ENCODE measurements around the gene RLN3. TPM values are rescaled to one million over a fixed set of nuclear protein-coding genes. Genes with fewer than 3 reads are reported as not detected.

Gene RLN3
- total and polyA plus RNA-seq, 2 experiments from 2014 or later = not detected

- no peaks in the 10 kb centered on the region for H3K27me3 ChIP-seq (replicated peaks; ENCODE audit: insufficient read depth)
- no peak overlapping the region for H3K4me2 ChIP-seq (ENCODE audit: unreplicated experiment)
- H4K20me1 ChIP-seq (ENCODE audit: insufficient read depth) = no peaks in the 10 kb centered on the region
- in situ Hi-C loops (cut with MboI) = no loop called here
- H3F3A ChIP-seq (ENCODE audit: insufficient read depth) = no peaks in the 10 kb centered on the region
- H3K9ac ChIP-seq = no peak overlapping the region
- TF ChIP-seq EZH2phosphoT487 (IDR thresholded peaks at IDR 0.05; ENCODE audit: insufficient read depth, low read depth) (no peak), EZH2 (IDR thresholded peaks at IDR 0.05; ENCODE audit: insufficient read depth, poor library complexity, severe bottlenecking) (no peak)
- no peak overlapping the region for H2AFZ ChIP-seq
- no peak overlapping the region for H3K4me3 ChIP-seq
- no peak overlapping the region for H3K27ac ChIP-seq
- H3K4me1 ChIP-seq (ENCODE audit: insufficient read depth) = no peaks in the 10 kb centered on the region
- H3K9me3 ChIP-seq (ENCODE audit: low read depth) = no peaks in the 10 kb centered on the region
- H3K9me2 ChIP-seq (ENCODE audit: insufficient read depth) = no peaks in the 10 kb centered on the region
- no peaks in the 10 kb centered on the region for H3K36me3 ChIP-seq (ENCODE audit: low read depth)
- no peaks in the 10 kb centered on the region for H3K79me2 ChIP-seq (ENCODE audit: insufficient read depth)
- DNase-seq = no peak
- 71 to 74% methylated on average over 6 of the region's 6 CpGs for WGBS, 2 experiments (ENCODE audit: low coverage in 1 of 2, low lambda C conversion rate in 2 of 2, missing lambda C conversion rate in 2 of 2)
Observed at GRCh38 chr19:14052470-14052869, 24.5 kb downstream of the RLN3 start.

- Histone ChIP-seq H3K4me2 (ENCODE audit: unreplicated experiment) (no peak overlapping the region), H3K79me2 (ENCODE audit: insufficient read depth) (no peaks in the 10 kb centered on the region), H3K4me3 (no peak overlapping the region), H3K9me2 (ENCODE audit: insufficient read depth) (no peaks in the 10 kb centered on the region), H2AFZ (no peak overlapping the region), H3K4me1 (ENCODE audit: insufficient read depth) (no peaks in the 10 kb centered on the region), H3K27ac (no peak overlapping the region), H3K9ac (no peak overlapping the region), H4K20me1 (ENCODE audit: insufficient read depth) (no peaks in the 10 kb centered on the region), H3K36me3 (ENCODE audit: low read depth) (no peaks in the 10 kb centered on the region), H3F3A (ENCODE audit: insufficient read depth) (no peaks in the 10 kb centered on the region), H3K27me3 (replicated peaks; ENCODE audit: insufficient read depth) (0 out of 2 replicates have a peak, but pooled peaks cover under 1% of the 10 kb centered on the region), H3K9me3 (ENCODE audit: low read depth) (no peaks in the 10 kb centered on the region)
- no peak for DNase-seq
- TF ChIP-seq EZH2 (IDR thresholded peaks at IDR 0.05; ENCODE audit: insufficient read depth, poor library complexity, severe bottlenecking) (no peak), EZH2phosphoT487 (IDR thresholded peaks at IDR 0.05; ENCODE audit: insufficient read depth, low read depth) (no peak)
- WGBS, 2 experiments (ENCODE audit: low coverage in 1 of 2, low lambda C conversion rate in 2 of 2, missing lambda C conversion rate in 2 of 2) = 90 to 94% methylated on average over 3 of the region's 3 CpGs
- in situ Hi-C loops (cut with MboI) = no loop called here
Observed at GRCh38 chr19:14053032-14053431, 25.1 kb downstream of the RLN3 start.

DNA sequence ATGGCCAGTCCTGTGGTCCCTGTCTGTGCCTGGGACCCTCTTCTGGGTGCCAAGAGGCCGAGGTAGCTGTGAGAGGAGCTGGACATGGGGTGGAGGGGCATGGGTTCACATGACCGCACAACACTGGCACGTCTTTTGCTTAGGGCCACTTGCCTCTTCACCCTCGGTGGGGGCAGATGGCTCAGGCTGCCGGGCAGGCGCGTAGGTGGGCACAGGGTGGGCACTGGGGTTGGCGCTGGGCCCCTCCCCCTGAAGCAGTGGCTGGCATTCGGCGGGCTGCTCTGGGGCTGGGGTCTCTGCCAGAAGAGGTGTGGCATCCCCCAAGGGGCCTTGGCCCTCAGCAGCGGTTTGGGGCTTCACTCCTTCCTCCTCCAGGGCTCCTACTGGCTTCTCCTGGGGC is 25.6 kb downstream of the RLN3 start:
- in situ Hi-C loops (cut with MboI) = no loop called here
- H3F3A ChIP-seq (ENCODE audit: insufficient read depth) = no peaks in the 10 kb centered on the region
- no peaks in the 10 kb centered on the region for H3K9me3 ChIP-seq (ENCODE audit: low read depth)
- H3K27me3 ChIP-seq (replicated peaks; ENCODE audit: insufficient read depth) = peaks cover 5% of the 10 kb centered on the region; the same call in 1 of the 2 replicates
- TF ChIP-seq EZH2phosphoT487 (IDR thresholded peaks at IDR 0.05; ENCODE audit: insufficient read depth, low read depth) (no peak), EZH2 (IDR thresholded peaks at IDR 0.05; ENCODE audit: insufficient read depth, poor library complexity, severe bottlenecking) (no peak)
- whole genome bisulfite sequencing, 2 experiments (ENCODE audit: low coverage in 1 of 2, low lambda C conversion rate in 2 of 2, missing lambda C conversion rate in 2 of 2) = 87 to 97% methylated on average over 8 to 11 of the region's 11 CpGs
- no peak overlapping the region for H3K9ac ChIP-seq
- no peaks in the 10 kb centered on the region for H3K9me2 ChIP-seq (ENCODE audit: insufficient read depth)
- H3K79me2 ChIP-seq (ENCODE audit: insufficient read depth) = no peaks in the 10 kb centered on the region
- H4K20me1 ChIP-seq (ENCODE audit: insufficient read depth) = no peaks in the 10 kb centered on the region
- no peak for DNase-seq
- H3K4me2 ChIP-seq (ENCODE audit: unreplicated experiment) = no peak overlapping the region
- H3K36me3 ChIP-seq (ENCODE audit: low read depth) = no peaks in the 10 kb centered on the region
- no peak overlapping the region for H2AFZ ChIP-seq
- H3K27ac ChIP-seq = no peak overlapping the region
- H3K4me1 ChIP-seq (ENCODE audit: insufficient read depth) = no peaks in the 10 kb centered on the region
- H3K4me3 ChIP-seq = no peak overlapping the region

DNA sequence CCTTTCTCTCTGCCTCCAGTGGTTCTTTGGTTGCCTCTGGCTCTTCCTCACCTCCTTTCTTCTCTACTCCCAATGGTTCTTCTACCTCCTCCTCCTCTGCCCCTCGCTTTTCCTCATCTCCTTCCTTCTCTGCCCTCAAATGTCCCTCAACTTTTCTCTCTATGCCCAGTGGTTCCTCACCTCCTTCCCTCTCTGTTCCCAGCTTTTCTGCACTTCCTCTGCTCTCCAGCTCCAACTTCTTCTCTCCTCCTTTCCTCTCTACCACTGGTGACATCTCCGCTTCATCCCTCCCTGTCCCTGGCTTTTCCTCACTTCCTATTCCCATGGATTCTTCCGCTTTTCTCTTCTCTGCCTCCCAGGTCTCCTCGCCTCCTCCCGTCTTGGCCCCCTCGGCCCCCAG is 26.2 kb downstream of the RLN3 start:
- Histone ChIP-seq H3K9me2 (ENCODE audit: insufficient read depth) (no peaks in the 10 kb centered on the region), H3K27me3 (replicated peaks; ENCODE audit: insufficient read depth) (peaks cover 11% of the 10 kb centered on the region; the same call in 1 of the 2 replicates), H3K9ac (no peak overlapping the region), H3K4me2 (ENCODE audit: unreplicated experiment) (no peak overlapping the region), H3K9me3 (ENCODE audit: low read depth) (no peaks in the 10 kb centered on the region), H3K27ac (no peak overlapping the region), H4K20me1 (ENCODE audit: insufficient read depth) (no peaks in the 10 kb centered on the region), H2AFZ (no peak overlapping the region), H3K4me1 (ENCODE audit: insufficient read depth) (no peaks in the 10 kb centered on the region), H3K4me3 (no peak overlapping the region), H3K36me3 (ENCODE audit: low read depth) (no peaks in the 10 kb centered on the region), H3K79me2 (ENCODE audit: insufficient read depth) (no peaks in the 10 kb centered on the region), H3F3A (ENCODE audit: insufficient read depth) (no peaks in the 10 kb centered on the region)
- TF ChIP-seq EZH2phosphoT487 (IDR thresholded peaks at IDR 0.05; ENCODE audit: insufficient read depth, low read depth) (no peak), EZH2 (IDR thresholded peaks at IDR 0.05; ENCODE audit: insufficient read depth, poor library complexity, severe bottlenecking) (no peak)
- WGBS, 2 experiments (ENCODE audit: low coverage in 1 of 2, low lambda C conversion rate in 2 of 2, missing lambda C conversion rate in 2 of 2) = 97 to 98% methylated on average over 5 to 6 of the region's 6 CpGs
- no peak for DNase-seq
- in situ Hi-C loops (cut with MboI) = no loop called here

DNA sequence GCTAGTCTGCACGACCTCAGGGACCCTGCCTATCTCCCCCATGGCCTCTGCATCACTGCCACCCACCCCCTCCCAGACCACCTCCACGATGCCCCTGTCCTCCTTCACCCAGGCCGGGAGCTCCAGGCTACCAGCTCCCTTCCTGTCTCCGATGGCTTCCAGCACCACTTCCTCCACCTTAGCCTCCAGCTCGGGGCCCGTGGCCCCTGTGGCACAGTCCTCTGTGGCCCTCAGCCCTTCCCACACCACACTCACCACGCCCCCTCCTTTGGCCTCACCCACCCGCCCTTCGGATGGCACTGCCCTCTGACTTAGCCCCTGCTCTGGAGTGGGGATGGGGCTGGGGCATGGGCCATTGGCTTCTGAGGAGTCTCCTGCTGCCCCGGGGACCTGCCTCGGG is 26.8 kb downstream of the RLN3 start:
- in situ Hi-C loops (cut with MboI) = no loop called here
- no peak for TF ChIP-seq EZH2phosphoT487 (IDR thresholded peaks at IDR 0.05; ENCODE audit: insufficient read depth, low read depth)
- no peak for TF ChIP-seq EZH2 (IDR thresholded peaks at IDR 0.05; ENCODE audit: insufficient read depth, poor library complexity, severe bottlenecking)
- no peak overlapping the region for H3K9ac ChIP-seq
- H3K27me3 ChIP-seq (replicated peaks; ENCODE audit: insufficient read depth) = peaks cover 12% of the 10 kb centered on the region; the same call in 1 of the 2 replicates
- WGBS, 2 experiments (ENCODE audit: low coverage in 1 of 2, low lambda C conversion rate in 2 of 2, missing lambda C conversion rate in 2 of 2) = 78 to 85% methylated on average over 6 to 11 of the region's 11 CpGs
- H3K36me3 ChIP-seq (ENCODE audit: low read depth) = no peaks in the 10 kb centered on the region
- no peaks in the 10 kb centered on the region for H3F3A ChIP-seq (ENCODE audit: insufficient read depth)
- no peaks in the 10 kb centered on the region for H3K4me1 ChIP-seq (ENCODE audit: insufficient read depth)
- H3K9me2 ChIP-seq (ENCODE audit: insufficient read depth) = no peaks in the 10 kb centered on the region
- H2AFZ ChIP-seq = no peak overlapping the region
- H3K9me3 ChIP-seq (ENCODE audit: low read depth) = no peaks in the 10 kb centered on the region
- H4K20me1 ChIP-seq (ENCODE audit: insufficient read depth) = no peaks in the 10 kb centered on the region
- DNase-seq = no peak
- H3K79me2 ChIP-seq (ENCODE audit: insufficient read depth) = no peaks in the 10 kb centered on the region
- no peak overlapping the region for H3K27ac ChIP-seq
- H3K4me3 ChIP-seq = no peak overlapping the region
- no peak overlapping the region for H3K4me2 ChIP-seq (ENCODE audit: unreplicated experiment)
